GM12864 (cell line): ENCODE results near the gene C1orf159.

Experiments
- DNase-seq: peaks from one replicate; pipeline ENCODE4 v3.0.0-alpha.2; 2011; ENCODE audit warnings: low read depth
- H3K4me3 ChIP-seq: 2 replicates; pipeline ENCODE4 v1.5.1; 2011; ENCODE audit warnings: mild to moderate bottlenecking, low read depth, low read length, control low read depth
- TF ChIP-seq, protein P1 (sequence below): IDR thresholded peaks from 2 replicates; pipeline ENCODE4 v1.5.1; 2011; ENCODE audit warnings: low read depth, mild to moderate bottlenecking, moderate library complexity, low read length, control low read depth, inconsistent platforms; ENCODE audit errors: missing control alignments

C1orf159 gene

DNA sequence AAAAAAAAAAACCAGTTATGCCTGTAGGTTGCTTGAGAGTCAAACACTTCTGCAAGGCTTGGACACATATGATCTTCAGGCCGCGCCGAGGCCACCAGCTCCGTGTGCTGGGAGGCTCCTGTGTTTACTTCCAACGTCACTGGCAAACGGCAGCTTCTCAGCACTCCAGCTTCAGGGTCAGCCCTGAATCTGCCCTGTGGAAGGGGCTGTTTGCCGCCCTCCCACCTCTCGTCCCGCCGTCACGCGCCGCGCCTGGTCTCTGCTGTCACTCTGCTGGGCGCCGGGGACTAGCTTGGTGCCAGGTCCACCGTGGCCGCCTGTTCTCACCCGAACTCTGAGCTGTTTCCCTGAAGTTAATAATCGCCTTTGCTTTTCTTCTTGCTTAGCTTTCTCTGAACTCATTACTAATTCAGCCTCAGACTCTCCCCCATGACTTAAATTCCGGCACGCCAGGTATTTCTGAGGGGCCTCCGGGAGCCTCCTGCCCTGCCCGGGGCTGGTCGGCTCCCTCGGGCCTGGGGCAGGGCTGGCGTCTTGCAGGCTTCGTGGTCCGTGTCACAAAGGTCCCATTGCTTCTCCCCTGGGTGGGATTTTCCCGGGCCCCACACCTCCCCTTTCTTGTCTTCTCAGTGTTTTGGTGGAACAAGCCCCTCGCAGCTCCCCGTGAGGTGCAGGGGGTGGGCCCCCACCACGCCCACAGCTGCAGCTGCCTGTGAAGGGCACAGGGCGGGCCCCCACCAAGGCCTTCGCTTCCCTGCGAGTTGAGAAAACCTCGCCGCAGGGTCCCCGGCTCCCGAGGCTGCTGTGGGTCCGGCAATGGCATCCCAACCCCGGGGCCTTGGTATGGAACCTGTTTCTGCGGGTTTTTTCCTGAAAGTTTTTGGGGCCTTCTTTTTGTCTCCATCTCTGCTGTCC lies 14.6 kb upstream of the C1orf159 start:
- no peak for DNase-seq
- H3K4me3 ChIP-seq: no peak overlapping the region
- TF ChIP-seq, protein P1, sequence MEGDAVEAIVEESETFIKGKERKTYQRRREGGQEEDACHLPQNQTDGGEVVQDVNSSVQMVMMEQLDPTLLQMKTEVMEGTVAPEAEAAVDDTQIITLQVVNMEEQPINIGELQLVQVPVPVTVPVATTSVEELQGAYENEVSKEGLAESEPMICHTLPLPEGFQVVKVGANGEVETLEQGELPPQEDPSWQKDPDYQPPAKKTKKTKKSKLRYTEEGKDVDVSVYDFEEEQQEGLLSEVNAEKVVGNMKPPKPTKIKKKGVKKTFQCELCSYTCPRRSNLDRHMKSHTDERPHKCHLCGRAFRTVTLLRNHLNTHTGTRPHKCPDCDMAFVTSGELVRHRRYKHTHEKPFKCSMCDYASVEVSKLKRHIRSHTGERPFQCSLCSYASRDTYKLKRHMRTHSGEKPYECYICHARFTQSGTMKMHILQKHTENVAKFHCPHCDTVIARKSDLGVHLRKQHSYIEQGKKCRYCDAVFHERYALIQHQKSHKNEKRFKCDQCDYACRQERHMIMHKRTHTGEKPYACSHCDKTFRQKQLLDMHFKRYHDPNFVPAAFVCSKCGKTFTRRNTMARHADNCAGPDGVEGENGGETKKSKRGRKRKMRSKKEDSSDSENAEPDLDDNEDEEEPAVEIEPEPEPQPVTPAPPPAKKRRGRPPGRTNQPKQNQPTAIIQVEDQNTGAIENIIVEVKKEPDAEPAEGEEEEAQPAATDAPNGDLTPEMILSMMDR: no peak

DNA sequence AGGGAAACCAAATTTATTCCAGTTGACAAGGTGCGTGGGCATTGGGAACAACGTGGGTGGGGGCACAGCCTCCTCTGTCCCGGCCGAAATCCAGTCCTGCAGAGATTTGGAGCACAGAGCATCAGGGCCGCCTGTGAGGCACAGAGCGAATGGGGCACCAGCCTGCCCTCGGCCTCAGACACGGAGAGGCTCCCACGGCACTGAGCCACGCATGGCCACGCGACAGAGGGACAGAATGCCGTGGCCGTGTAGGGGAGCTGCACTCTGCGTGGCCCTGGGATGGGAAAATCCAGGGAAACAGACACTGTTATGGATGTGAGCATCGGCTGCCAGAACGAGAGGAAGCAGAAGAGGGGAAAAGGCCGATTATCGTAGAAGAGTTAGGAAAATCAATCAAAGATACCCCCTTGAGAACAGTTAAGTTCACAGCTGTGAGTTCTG lies 13.5 kb upstream of the C1orf159 start:
- H3K4me3 ChIP-seq: no peak overlapping the region
- TF ChIP-seq, protein P1: no peak
- DNase-seq: no peak

DNA sequence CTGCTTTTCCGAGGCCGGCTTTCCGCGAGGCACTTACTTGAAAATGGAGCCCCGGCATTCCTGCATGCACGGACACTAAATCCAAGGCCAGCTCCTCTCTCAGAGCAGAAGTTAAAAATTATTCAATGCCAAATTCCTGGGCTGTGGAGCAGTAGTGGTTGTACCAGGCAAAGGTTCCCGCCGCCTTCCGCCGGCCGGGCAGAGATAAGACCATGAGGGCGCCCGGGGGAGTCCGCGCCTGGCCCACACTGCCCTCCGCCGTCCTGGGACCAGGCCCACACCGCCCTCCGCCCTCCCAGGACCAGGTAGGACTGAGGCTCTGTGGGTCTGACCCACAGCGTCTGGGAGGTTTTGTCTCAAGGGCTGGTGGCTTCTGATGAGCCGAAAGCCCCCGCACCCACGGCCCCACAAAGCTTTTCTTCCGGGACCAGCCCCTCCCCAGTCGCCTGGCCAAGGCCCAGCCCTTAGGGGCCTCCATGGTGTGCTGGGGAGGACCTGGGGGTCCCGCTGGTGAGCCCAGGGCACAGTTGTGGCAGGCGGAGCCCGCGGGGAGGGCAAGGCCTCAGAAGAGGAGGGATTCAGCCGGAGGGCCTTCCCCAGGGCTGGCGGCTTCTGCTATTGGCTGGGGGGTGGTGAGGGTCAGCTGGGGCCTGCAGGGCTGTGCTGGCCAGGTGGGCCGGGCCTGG lies 12.7 kb upstream of the C1orf159 start:
- no peak overlapping the region for H3K4me3 ChIP-seq
- TF ChIP-seq, protein P1: no peak
- no peak for DNase-seq

- TF ChIP-seq, protein P1: no peak
- H3K4me3 ChIP-seq: no peak overlapping the region
- DNase-seq: no peak
These were observed 11.9 kb upstream of the C1orf159 start for GRCh38 chr1:1127551-1128451.

- no peak for DNase-seq
- TF ChIP-seq, protein P1: no peak
- H3K4me3 ChIP-seq: no peak overlapping the region
These were observed 10.1 kb upstream of the C1orf159 start for GRCh38 chr1:1125945-1126344.

DNA sequence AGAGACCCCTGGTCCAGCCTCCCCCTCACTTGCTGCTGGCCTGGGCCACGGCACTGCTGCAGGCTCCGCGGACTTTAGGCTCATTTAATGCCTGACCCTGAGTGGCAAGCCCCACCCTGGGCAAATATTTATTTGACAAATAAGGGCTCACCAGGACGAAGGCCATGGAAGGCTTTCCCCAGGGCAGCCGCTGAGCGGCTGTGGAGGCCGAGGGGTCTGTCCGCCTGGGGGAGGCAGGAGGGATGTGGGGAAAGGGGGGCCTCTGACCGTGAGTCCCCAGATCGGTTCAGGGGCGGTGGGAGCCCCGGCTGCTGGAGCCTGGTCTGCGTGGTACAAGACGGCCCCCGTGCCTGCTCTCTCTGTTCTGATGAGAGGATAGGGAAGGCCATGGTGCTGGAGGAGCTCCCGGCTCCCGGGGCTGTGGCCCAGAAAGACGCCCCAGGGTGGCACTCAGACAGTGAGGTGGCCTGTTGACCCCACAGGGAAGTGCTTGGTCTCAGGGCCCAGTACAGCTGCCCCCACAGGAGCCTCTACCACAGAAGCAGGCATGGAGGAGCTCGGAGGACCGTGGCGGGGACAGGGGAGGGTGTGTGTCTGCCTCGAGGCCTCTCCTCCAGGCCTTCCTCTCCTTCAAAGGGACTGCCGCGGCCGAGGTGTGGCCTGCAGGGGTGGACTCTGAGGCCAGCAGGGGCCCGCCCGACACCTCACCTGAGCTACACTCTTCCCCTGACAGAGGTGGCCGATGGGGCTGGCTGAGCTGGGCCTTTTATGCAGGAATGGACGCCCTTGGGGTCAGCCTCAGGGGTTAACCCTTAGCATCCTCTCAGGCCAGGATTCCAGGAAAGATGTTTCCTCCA lies 9.1 kb upstream of the C1orf159 start:
- TF ChIP-seq, protein P1: no peak
- DNase-seq: no peak
- no peak overlapping the region for H3K4me3 ChIP-seq
